ENCODE results near the gene NR2F1-AS1. TPM values are rescaled to one million over a fixed set of nuclear protein-coding genes. Genes with fewer than 3 reads are reported as not detected.

Gene NR2F1-AS1
- total RNA-seq, 1 experiment from 2014 or later = 24.1 TPM

- no peaks in the 10 kb centered on the region for H3K9me3 ChIP-seq (ENCODE audit: low read length)
- no peak overlapping the region for H2AFZ ChIP-seq (ENCODE audit: low read length)
- no peak overlapping the region for H3K27ac ChIP-seq (ENCODE audit: low read length)
- no peak overlapping the region for H3K4me2 ChIP-seq (ENCODE audit: low read length)
- no peaks in the 10 kb centered on the region for H3K79me2 ChIP-seq (ENCODE audit: low read length)
- ChIA-PET CTCF (no interaction called here), POLR2A (ENCODE audit: unreplicated experiment) (no interaction called here)
- no peak overlapping the region for H3K9ac ChIP-seq (ENCODE audit: low read length)
- intact Hi-C loops (cut with micrococcal nuclease) = no loop called here
- TF ChIP-seq EZH2phosphoT487 (IDR thresholded peaks at IDR 0.05; ENCODE audit: borderline replicate concordance, low read length) (no peak), CTCF (conservative IDR thresholded peaks at IDR 0.05; ENCODE audit: low read depth, low read length) (no peak), EZH2 (IDR thresholded peaks at IDR 0.05; ENCODE audit: low read length, unreplicated experiment) (no peak)
- H3K9me2 ChIP-seq (replicated peaks; ENCODE audit: low read length) = no peaks in the 10 kb centered on the region
- H4K20me1 ChIP-seq (ENCODE audit: low read length) = no peaks in the 10 kb centered on the region
- peaks cover 34% of the 10 kb centered on the region for H3K4me1 ChIP-seq (ENCODE audit: insufficient read depth, low read length)
- no TSS peak for BruUV-seq (replicated peaks)
- DNase-seq (no peak), ATAC-seq (no peak)
- H3K36me3 ChIP-seq (ENCODE audit: low read depth, low read length) = no peaks in the 10 kb centered on the region
- H3K4me3 ChIP-seq (ENCODE audit: low read length) = no peak overlapping the region
- no peaks in the 10 kb centered on the region for H3K27me3 ChIP-seq (ENCODE audit: low read length)
- H3F3A ChIP-seq (ENCODE audit: low read length, unreplicated experiment) = peaks cover 5% of the 10 kb centered on the region
Measured at GRCh38 chr5:93603078-93603792, 22.2 kb upstream of the NR2F1-AS1 start.

- Histone ChIP-seq H3K4me2 (ENCODE audit: low read length) (no peak overlapping the region), H3K9me3 (ENCODE audit: low read length) (no peaks in the 10 kb centered on the region), H3K4me3 (ENCODE audit: low read length) (no peak overlapping the region), H2AFZ (ENCODE audit: low read length) (no peak overlapping the region), H3K27me3 (ENCODE audit: low read length) (no peaks in the 10 kb centered on the region), H3K79me2 (ENCODE audit: low read length) (no peaks in the 10 kb centered on the region), H3K9ac (ENCODE audit: low read length) (no peak overlapping the region), H3K27ac (ENCODE audit: low read length) (no peak overlapping the region), H3F3A (ENCODE audit: low read length, unreplicated experiment) (peaks cover 5% of the 10 kb centered on the region), H3K9me2 (replicated peaks; ENCODE audit: low read length) (no peaks in the 10 kb centered on the region), H3K36me3 (ENCODE audit: low read depth, low read length) (no peaks in the 10 kb centered on the region), H4K20me1 (ENCODE audit: low read length) (no peaks in the 10 kb centered on the region), H3K4me1 (ENCODE audit: insufficient read depth, low read length) (peaks cover 30% of the 10 kb centered on the region)
- ChIA-PET CTCF (no interaction called here), POLR2A (ENCODE audit: unreplicated experiment) (no interaction called here)
- ATAC-seq (no peak), DNase-seq (peak; percentile 55)
- intact Hi-C loops (cut with micrococcal nuclease) = no loop called here
- TF ChIP-seq EZH2 (IDR thresholded peaks at IDR 0.05; ENCODE audit: low read length, unreplicated experiment) = no peak
- TF ChIP-seq CTCF (conservative IDR thresholded peaks at IDR 0.05; ENCODE audit: low read depth, low read length) = no peak
- TF ChIP-seq EZH2phosphoT487 (IDR thresholded peaks at IDR 0.05; ENCODE audit: borderline replicate concordance, low read length) = no peak
- BruUV-seq (replicated peaks) = no TSS peak
Measured at GRCh38 chr5:93602241-93603077, 21.4 kb upstream of the NR2F1-AS1 start.

GRCh38 chr5:93601802-93602155 is 20.8 kb upstream of the NR2F1-AS1 start:
- intact Hi-C loops (cut with micrococcal nuclease) = no loop called here
- CTCF ChIA-PET = no interaction called here
- H3K4me2 ChIP-seq (ENCODE audit: low read length) = no peak overlapping the region

More at GRCh38 chr5:93601802-93602155, 20.8 kb upstream of the NR2F1-AS1 start:
- BruUV-seq (replicated peaks) = no TSS peak
- Histone ChIP-seq H3K79me2 (ENCODE audit: low read length) (no peaks in the 10 kb centered on the region), H2AFZ (ENCODE audit: low read length) (no peak overlapping the region), H3K9me2 (replicated peaks; ENCODE audit: low read length) (no peaks in the 10 kb centered on the region), H3K9me3 (ENCODE audit: low read length) (no peaks in the 10 kb centered on the region), H3K9ac (ENCODE audit: low read length) (no peak overlapping the region), H3K4me3 (ENCODE audit: low read length) (no peak overlapping the region), H4K20me1 (ENCODE audit: low read length) (no peaks in the 10 kb centered on the region), H3K27ac (ENCODE audit: low read length) (no peak overlapping the region), H3K27me3 (ENCODE audit: low read length) (no peaks in the 10 kb centered on the region), H3K36me3 (ENCODE audit: low read depth, low read length) (no peaks in the 10 kb centered on the region), H3F3A (ENCODE audit: low read length, unreplicated experiment) (peaks cover 1% of the 10 kb centered on the region), H3K4me1 (ENCODE audit: insufficient read depth, low read length) (peaks cover 32% of the 10 kb centered on the region)
- DNase-seq (no peak), ATAC-seq (no peak)
- no peak for TF ChIP-seq EZH2 (IDR thresholded peaks at IDR 0.05; ENCODE audit: low read length, unreplicated experiment)
- TF ChIP-seq CTCF (conservative IDR thresholded peaks at IDR 0.05; ENCODE audit: low read depth, low read length) = no peak
- TF ChIP-seq EZH2phosphoT487 (IDR thresholded peaks at IDR 0.05; ENCODE audit: borderline replicate concordance, low read length) = no peak
- POLR2A ChIA-PET (ENCODE audit: unreplicated experiment) = no interaction called here

All from PC-3 (cell line).